Stimulated activated CD4-positive, alpha-beta T cell treated with anti-CD3 and anti-CD28 coated beads, Interleukin-4, amount 100 ng/mL, for 4 hours (primary cell): ENCODE measurements around the gene YEATS4.

Experiments
- DNase-seq, 2 experiments: peaks; one replicate each; pipeline ENCODE4 v3.0.0-alpha.2; 2020

The YEATS4 gene

DNA sequence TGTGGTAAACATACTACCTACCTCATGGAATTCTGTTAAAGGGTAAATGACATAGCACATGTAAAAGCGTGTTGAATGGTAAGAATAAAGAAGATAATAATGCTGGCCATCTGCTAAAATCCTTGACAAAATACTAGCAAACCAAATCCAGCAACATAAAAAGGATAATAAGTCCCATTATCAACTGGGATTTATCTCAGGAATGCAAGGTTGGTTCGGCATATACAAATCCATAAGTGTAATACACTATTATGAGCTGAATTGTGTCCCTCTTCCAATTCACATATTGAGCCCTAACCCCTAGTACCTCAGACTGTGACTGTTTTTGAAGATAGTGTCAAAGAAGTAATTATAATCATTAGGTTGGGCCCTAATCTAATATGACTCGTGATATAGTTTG is 37.4 kb downstream of the YEATS4 start:
- DNase-seq = no peak

DNA sequence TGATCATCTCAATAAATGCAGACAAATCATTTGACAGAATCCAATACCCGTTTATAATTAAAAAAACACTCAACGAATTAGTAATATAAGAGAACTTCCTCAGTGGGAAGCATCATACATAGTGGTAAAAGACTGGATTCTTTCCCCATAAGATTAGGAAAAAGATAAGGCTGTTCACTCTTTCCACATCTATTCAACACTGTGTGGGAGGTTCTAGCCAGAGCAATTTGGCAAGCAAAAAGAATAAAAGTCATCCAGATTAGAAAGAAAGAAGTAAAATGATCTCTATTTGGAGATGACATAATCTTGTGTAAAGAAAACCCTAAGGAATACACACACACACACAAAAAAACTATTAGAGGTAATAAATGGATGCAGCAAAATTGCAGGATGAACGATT is 38.4 kb downstream of the YEATS4 start:
- DNase-seq = no peak

GRCh38 chr12:69401940-69402339 is 42.4 kb downstream of the YEATS4 start:
- DNase-seq = no peak

DNA sequence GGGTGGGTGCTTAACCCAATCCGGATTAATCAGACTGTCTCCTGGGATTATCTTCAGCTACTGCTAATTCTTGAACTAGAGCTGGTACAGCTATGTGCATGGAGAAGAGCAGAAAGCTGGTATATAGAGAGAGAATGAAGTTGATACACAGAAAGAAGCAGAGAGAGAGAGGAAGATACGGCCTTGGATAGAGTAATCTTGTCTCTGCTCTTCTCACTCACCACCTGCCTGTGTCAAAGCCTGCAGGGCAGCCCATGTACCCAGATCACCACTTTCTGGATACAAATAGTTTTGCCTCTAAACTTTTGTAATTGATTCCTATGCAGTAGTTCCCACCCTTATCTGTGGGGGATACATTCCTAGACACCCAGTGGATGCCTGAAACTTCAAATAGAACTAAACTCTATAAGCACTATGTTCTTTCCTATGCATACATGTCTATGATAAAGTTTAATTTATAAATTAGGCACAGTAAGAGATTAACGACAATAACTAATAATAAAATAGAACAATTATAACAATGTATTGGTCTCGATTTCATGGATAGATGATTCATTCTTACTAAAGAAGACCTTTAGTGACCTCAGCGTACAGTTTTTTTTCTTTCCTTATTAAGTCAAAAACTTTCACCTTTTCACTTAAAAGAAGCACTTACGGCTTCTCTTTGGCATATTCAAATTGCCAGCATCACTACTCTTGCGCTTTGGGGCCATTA is 45.5 kb downstream of the YEATS4 start:
- no peak for DNase-seq

DNA sequence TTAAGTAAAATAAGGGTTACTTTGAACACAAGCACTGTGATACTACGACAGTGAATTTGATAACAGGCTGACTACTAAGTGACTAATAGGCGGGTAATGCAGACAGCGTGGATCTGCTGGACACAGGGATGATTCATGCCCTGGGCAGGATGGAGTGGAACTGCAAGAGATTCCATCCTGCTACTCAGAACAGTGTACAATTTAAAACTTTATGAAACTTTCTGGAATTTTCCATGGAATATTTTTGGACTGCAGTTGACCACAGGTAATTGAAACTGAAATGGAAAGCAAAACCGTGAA is 46.0 kb downstream of the YEATS4 start:
- no peak for DNase-seq

- no peak for DNase-seq
Observed at GRCh38 chr12:69406217-69406616, 46.7 kb downstream of the YEATS4 start.

- no peak for DNase-seq
Observed at GRCh38 chr12:69410571-69410970, 51.0 kb downstream of the YEATS4 start.

DNA sequence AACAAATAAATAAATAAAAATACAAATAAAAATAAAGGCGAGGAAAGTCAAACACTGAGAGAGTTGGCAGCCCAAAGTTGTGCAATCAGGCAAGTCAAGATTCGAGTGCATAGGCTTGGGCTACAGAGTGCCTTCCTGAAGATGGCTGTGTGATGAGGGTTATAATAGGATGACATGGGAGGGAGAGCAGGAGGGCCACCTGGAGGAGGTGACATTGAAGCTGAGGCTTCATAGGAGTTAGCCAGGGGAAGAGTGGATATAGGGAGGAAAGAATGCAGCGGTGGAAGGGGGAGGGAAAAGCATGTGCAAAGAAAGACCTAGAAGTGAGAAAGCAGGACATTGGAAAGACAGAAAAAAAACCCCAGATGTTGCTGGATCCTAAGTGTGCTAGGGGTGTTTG is 53.1 kb downstream of the YEATS4 start:
- DNase-seq = no peak

DNA sequence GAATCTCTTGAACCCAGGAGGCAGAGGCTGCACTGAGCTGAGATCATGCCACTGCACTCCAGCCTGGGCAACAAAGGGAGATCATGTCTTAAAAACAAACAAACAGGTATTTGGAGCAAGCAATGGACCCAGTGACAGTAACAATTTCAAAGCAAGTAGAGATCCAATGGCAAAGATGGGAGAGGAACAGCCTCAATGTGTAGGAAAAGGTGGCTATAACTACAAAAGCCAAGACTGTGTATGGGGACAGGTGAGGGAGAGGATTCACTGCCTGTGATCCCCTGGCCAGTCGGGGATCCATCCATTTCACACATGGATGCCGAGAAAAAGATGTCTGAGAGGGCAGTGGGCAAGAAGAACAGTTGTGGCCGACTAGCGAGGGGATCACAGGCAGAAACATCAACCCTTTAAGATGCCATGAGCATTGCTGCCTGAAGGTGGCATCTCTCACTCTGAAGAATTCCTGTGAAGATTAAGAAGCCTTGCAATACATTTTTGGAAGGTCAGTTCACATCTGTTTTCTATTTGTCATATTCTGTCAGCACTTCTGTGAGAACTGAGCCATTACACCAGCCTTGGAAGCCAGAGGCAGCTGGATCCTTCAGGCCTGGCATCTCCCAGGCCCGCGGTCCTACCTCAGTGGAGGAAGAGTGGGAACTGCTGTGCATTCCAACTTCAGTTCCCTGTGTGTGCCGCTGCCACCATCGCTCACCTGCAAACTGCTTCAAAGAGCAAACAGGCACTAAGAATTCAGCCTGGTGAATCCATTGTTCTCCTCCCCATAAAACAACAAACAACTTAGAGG is 56.1 kb downstream of the YEATS4 start:
- no peak for DNase-seq

DNA sequence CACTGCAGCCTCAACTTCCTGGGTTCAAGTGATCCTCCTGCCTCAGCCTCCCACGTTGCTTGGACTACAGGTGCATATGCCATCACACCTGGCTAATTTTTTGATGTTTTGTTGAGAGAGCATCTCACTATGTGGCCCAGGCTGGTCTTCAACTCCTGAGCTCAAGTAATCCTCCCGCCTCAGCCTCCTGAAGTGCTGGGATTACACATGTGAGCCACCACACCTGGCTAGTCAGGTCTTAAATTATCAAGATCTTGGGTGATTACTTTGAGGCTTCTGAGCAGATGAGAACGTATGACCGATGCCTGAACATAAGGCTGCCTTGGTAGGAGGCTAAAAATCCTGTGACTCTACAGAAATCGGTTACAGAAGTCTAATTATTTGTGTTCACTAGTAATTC is 57.7 kb downstream of the YEATS4 start:
- no peak for DNase-seq

- no peak for DNase-seq
Observed at GRCh38 chr12:69417741-69418167, 58.2 kb downstream of the YEATS4 start.

GRCh38 chr12:69419701-69420100 is 60.2 kb downstream of the YEATS4 start:
- DNase-seq = no peak

DNA sequence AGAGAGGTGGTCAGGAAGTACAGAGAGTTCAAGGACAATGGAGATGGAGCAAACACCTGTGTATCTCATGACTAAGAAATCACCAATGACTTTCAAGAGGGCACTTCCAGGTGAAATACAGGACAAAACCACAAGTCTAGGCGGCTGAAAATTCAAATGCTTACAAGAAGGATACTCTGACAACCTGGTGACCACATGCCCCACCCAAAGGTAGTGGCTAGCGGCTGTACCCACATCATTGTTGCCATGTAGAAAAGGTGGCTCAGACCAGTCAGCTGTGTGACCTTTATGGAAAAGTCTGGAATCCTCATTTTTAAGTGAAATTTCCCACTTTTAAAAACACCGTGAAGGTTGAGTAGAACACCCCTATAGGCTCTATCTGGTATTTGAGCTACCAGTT is 62.0 kb downstream of the YEATS4 start:
- DNase-seq = no peak

DNA sequence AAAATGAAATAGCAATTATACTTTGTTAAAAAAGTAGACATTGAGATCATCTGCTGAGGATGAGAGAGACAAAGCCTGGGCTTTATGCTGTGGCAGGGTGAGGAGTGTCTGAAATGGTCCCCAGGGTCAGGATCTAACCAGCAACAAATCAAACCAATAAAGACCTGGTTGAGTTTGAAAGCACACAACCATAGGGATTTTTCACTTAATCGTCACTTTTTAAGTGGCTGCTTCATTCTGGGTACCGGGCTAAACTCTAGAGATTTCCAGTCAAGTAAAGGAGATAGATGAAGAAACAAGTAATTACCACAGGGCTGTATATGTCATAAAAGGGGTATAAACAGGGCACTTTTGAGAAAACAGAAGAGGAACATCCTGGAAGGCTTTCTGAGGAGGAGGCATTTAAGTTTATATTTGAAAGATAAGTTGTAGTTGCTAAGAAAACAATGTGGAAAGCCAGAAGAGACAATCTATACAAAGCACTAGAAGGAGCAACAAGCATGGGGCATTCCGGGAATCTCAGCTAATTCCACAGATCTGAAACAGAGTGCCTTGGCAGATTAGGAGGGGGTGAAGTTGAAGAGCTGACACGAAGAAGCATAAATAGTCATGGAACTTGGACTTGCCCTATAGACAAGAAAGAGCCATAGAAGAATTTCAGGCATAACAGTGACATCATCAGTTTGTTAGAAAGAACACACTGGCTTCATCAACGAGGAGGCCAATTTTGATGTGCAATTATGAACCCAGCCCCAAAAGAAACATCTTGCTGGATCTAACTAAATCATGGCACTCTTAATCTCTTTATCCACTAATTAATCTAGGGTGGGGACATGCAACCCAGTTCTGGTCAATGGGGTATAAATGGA is 63.7 kb downstream of the YEATS4 start:
- DNase-seq = no peak

DNA sequence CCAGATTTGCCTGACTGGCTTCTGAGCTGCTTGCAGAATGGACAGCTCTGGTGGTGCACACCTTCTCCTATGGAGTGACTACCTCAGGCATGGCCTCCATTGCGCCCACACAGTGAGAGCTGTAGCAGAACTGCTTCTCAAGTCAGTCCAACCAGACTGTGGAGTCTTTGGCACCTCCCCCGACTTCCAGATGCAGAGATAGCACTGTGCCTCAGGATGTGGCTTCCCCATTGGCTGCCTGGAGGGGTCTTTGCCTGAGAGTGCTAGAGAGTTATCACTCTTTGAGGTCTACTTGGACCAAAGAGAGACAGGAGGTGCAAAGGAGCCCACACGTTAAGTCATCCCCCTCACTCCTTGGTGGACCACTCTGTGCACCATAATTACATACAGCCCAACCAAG is 65.9 kb downstream of the YEATS4 start:
- no peak for DNase-seq

DNA sequence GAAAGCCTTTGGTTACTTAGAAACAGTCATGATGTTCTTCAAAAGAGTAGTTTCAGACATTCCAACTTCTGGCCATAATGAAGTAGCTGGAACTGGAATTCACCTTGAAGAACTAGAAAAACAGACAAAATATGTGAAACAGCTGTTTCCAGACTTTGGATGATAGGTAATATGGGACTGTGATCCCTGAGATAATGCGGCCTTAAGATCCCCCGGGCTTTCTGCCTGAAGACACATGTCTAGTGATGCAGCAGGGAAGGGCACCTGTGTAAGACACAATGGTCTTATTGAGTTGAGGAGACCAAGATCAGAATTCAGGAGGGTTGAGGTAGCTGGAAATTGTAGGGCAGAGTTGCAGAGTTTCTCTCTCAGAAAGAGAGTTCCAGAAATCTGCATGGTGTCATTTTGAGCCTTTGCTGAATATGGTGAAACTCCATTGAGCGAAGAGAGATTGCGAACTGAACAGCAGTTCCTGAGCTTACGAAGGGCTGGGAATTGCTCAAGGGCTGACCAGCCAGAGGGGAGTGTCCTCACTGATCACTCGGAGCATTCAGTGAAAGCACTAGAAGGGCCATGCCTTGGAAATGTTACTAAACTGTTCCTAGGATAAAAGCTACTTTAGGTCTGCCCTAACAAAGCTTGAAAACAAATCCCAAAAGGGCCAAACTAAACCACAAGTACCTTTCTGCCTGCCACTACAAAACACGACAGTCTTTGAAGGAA is 69.0 kb downstream of the YEATS4 start:
- DNase-seq = no peak

DNA sequence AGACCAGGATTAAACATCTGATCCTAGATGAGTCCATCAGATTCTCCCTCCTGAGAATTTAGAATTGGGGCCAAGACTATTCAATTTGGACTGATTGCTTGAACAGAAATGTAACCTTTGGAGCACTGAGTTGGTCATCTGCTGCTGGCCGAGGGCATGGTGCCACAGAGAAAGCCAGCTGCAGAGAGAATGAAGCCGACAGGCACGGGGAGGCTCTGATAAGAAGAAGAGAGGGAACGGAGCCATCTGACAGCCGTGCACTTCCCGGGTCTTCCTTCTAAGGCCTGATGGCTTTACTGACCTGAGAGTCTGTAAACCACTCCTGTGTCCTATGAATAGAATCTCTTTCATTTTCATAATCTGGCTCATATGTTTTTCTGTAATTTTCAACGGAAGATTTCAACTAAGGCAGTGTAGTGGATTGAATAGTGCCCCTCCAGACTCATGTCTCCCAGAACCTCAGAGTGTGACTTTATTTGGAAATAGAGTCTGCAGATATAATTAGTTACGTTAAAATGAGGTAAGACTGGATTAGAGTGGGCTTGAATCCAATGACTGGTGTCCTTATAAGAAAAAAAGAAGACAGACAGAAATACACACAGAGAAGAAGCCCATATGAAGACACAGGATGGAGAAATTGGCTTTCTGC is 71.5 kb downstream of the YEATS4 start:
- no peak for DNase-seq

DNA sequence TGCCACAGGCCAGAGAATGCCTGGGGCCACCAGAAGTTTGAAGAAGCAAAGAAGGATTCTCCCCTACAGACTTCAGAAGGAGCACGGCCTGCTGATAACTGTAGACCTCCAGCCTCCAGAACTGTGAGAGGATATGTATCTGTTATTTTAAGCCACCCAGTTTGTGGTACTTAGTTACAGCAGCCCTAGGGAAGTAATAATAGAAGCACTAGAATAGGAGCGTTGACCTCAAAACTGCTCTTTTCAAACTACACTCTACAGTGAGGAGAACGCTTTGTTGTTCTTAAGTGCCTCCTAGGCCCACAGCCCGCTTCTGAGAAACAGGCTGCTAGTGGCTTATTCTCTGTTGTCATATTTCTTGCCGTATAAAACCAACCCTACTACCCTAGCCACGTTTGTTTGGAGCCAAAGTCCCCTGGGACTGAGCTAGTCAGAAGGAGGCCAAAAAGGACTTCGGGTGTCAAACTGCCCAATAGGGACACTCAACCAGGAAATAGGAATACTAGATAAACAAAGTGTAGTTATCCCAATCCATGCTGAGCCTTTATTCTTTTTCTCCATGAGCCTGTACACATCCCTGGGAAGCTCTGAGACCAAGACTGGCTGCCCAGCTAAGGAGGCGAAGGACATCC is 72.2 kb downstream of the YEATS4 start:
- DNase-seq = no peak

DNA sequence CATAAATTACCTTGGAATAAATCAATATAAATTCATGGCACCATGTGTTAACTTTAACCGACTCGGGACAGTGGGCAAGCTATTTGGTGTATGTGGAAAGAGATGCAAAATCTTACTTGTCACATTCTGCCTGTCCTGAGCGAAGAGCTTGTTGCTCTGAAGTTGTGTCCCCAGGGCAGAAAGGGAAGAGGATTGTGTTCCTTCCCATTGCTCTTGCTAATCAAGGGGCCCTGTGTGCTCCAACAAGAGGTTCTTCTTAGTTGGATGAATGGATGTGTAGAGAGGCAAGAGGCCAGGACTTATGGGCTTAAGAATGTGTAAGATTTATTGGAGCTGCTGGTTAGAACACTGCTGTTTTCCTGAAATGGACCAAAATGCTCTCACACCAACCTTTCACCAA is 74.1 kb downstream of the YEATS4 start:
- no peak for DNase-seq

GRCh38 chr12:69435644-69436043 is 76.1 kb downstream of the YEATS4 start:
- no peak for DNase-seq

DNA sequence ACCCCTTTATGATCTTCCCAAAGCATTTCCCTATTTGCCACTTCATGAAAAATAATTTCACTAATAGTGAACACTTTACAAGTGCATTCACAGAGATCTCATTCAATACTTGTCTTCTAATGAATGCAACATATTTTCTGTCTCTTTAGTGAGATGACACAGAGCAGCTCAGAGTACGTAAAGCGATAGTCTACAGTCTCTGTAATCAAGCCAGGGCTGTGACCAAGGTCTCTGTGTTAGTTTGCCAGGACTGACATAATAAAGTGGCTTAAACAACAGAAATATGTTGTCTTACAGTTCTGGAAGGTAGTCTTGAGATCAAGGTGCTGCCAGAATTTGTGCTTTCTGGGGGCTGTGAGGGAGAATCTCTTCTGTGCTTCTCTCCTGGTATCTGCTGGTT is 77.5 kb downstream of the YEATS4 start:
- no peak for DNase-seq

- no peak for DNase-seq
Observed at GRCh38 chr12:69438539-69438938, 79.0 kb downstream of the YEATS4 start.
